Sciatic nerve (tissue), 2 donors: ENCODE data around the gene RAB3GAP1. TPM values are rescaled to one million over a fixed set of nuclear protein-coding genes. Genes with fewer than 3 reads are reported as not detected.
"Not testable (repeated sequence)": the region's sequence is repeated elsewhere in the genome, so short reads cannot be mapped to it uniquely, and the experiment has no call there.

ENCODE experiments used
- ATAC-seq: fragments of 200-7000 bp; cut with Tn5 transposase; one replicate; pipeline ENCODE4 v1.9.1; 2020; ENCODE audit warnings: mild to moderate bottlenecking, moderate library complexity
- DNase-seq: peaks from one replicate; pipeline ENCODE4 v3.0.0-alpha.2; 2020; ENCODE audit warnings: low spot score
- intact Hi-C: fragments of 100-400 bp; cut with DNase I; formaldehyde crosslinking; loops from one replicate; pipeline ENCODE4 v1.14.2; 2022
- total RNA-seq: library from RNA; stranded (reverse); fragmentation: NEBNext Ultra II Directional; extraction: Animal tissue kit (Norgen Biotek cat#: 25700); gene quantifications from one replicate; pipeline ENCODE4 v1.2.1, GENCODE V29; 2021
- donor health status: DM: no; HTN: no; CAD: no.
- donor health status: DM: no; HTN: no; CAD: no.

RAB3GAP1 gene
- total RNA-seq, 1 donor from 2014 or later, result 50.3 TPM

GRCh38 chr2:135050132-135050531 lies 2.0 kb upstream of the RAB3GAP1 start:
- intact Hi-C loops, result no loop called here
- no peak for DNase-seq
- no peak for ATAC-seq

DNA sequence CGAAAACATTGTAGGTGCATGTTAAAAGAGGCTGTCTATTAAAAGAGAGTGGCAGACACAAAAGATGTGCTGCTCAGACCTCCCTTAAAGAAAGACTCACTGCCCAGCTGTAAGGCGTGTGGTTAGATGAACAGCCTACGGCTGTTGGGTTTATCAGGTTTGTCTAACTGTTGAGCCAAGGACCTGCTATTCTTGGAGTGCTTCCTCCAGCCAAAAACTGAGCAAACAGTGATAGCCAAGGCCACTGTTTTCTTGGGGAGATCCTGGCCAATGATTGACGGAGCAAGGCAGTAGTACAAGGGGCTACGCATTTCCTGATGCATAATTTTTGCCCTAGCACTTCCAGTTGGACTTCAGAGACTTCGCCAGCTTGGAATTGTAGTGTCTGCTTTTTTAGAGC lies 1.4 kb upstream of the RAB3GAP1 start:
- ATAC-seq, result no peak
- intact Hi-C loops, result no loop called here

DNA sequence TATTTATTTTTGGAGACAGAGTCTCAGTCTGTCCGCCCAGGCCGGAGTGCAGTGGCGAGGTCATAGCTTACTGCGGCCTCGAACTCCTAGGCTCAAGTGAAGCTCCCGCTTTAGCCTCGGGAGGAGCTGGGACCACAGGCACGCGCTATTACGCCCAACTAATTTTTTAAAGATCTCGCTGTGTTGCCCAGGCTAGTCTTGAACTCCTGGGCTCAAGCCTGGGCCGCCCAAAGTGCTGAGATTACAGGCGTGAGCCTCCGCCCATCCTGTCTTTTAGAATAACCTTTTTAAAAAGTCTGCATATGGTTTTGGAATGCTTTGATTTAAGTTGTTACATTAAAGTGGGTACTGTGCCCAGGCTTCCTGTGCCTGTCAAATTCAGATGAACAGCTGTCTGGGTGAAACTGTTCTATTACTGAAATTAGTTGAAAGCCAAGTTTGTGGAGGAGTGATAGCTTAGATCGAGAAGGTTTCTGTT lies 944 bp downstream of the RAB3GAP1 start:
- ATAC-seq (peak; percentile 18), DNase-seq (no peak)
- intact Hi-C loops, result no loop called here

More for the DNA sequence above, 1.4 kb upstream of the RAB3GAP1 start:
- DNase-seq, result no peak

DNA sequence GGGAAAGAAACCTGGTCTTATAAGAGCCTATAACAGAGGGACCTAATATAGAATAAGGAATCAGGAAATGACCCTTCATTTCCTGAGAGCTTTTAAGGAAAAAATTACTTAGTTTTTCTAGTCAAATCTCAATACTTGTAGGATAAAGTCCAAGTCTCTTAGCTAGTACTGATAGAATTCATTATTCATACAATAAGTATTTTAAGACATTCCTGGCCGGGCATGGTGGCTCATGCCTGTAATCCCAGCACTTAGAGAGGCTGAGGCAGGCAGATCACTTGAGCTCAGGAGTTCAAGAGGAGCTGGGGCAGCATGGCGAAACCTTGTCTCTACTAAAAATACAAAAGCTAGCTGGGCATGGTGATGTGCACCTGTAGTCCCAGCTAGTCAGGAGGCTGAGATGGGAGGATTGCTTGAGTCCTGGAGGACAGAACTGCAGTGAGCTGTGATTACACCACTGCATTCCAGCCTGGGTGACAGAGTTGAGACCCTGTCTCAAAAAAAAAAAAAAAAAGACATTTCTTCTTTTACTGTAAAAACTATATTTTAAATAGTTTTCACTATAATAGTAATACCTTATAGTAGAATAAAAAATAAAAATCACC lies 3.2 kb downstream of the RAB3GAP1 start:
- DNase-seq (no peak), ATAC-seq (no peak)
- intact Hi-C loops, result no loop called here

DNA sequence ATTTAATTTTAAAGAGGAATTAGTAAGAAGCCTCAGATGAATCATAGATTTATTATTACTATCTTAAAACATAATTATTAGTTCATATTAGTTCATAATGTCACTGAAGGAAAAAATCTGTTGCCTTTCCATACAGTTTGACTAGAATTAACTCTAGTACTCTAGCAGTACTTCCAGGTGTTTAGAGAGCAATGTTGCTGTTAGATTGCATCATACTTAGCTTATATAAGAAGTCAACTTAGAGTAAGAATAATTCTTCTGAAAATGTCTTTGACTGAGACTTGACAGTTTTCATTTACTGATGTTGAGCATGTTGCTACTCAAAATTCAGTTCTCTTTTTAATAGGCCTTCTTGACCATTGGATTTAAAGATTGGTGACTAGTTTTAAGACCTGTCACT lies 4.7 kb downstream of the RAB3GAP1 start:
- intact Hi-C loops, result no loop called here
- no peak for ATAC-seq
- DNase-seq, result no peak

GRCh38 chr2:135059577-135059976 lies 7.5 kb downstream of the RAB3GAP1 start:
- no peak for DNase-seq
- no peak for ATAC-seq
- intact Hi-C loops, result no loop called here

- ATAC-seq (no peak), DNase-seq (no peak)
- intact Hi-C loops, result no loop called here
Measured at GRCh38 chr2:135063210-135063609, 11.1 kb downstream of the RAB3GAP1 start.

- DNase-seq (no peak), ATAC-seq (no peak)
- intact Hi-C loops, result no loop called here
Measured at GRCh38 chr2:135064149-135064548, 12.1 kb downstream of the RAB3GAP1 start.

GRCh38 chr2:135066710-135067109 lies 14.6 kb downstream of the RAB3GAP1 start:
- ATAC-seq (no peak), DNase-seq (no peak)
- intact Hi-C loops, result loop anchor here (5.0 kb wide), 1 partner anchor 1149 kb away; no protein-coding TSS in a partner anchor

DNA sequence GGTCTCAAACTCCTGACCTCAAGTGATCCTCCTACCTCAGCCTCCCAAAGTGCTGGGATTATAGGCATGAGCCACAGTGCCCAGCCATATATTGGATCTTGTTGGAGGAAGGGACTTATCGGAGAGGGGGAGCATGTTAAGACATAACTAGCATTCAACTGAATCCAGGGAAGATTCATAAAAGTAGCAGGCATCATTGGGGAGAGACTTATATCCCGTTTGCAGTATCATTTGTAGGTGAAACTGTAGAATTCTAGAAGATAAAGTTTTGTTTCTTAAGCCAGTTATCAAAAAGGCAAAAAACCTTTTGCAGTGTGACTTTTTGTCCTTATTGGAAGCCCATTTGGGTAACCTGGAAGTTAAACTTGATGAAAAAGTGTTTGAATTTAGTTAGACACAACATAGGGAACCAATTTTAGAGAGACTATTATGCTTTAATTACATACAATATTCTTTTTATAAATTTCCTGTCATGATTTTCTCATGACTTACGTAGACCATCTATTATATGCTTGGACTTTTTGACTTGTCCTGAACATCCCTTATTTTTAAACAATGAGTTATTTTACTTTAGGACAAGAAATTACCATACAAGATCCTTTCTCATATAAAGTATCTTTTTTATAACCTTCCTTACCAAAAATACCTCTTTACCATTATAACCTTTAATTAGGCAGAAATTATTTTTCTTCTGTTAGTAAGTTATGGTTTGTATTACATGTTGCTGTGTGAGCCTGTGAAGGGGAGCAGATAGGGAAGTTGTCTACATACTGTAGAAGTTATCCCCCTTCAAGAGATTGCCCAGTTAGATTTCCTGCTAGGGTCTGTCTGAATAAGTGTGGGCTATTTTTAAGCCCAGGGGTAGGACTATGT lies 20.3 kb downstream of the RAB3GAP1 start:
- DNase-seq (no peak), ATAC-seq (no peak)
- intact Hi-C loops, result no loop called here

GRCh38 chr2:135074216-135074615 lies 22.1 kb downstream of the RAB3GAP1 start:
- intact Hi-C loops, result no loop called here
- ATAC-seq (no peak), DNase-seq (no peak)

- no peak for ATAC-seq
Measured at GRCh38 chr2:135076556-135076955, 24.5 kb downstream of the RAB3GAP1 start.

DNA sequence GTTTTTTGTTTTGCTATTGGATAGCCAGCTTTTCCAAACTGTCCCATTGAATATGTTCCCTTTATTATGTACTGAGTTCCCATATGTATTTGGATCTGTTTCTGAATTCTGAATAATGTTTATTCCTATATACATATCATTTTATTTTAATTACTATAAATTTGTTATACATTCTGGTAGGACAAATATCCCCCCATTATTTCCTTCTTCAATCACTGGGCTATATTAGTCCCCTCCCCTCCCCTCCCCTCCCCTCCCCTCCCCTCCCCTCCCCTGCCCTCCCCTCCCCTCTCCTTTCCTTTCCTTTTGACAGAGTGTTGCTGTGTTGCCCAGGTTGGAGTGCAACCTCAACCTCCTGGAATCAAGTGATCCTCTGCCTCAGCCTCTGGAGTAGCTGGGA lies 26.3 kb downstream of the RAB3GAP1 start:
- no peak for DNase-seq
- intact Hi-C loops, result no loop called here

More at GRCh38 chr2:135076556-135076955, 24.5 kb downstream of the RAB3GAP1 start:
- intact Hi-C loops, result no loop called here
- DNase-seq, result no peak

DNA sequence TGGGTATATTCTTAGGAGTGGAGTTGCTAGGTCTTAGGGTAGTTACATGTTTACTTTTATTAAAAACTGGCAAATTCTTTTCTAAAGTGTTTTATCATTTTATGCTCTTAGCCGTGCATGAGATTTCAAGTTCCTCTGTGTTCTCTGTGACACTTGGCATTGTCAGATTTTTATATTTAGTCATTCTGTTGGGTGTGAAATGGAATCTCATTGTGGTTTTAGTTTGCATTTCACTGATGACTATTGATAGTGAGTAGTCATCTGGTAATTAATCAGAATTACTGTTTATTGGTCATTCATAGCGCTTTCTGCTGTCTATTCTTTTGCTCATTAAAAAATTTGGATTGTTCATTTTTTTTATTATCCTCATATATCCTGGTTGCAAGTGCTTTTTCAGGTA lies 34.1 kb downstream of the RAB3GAP1 start:
- DNase-seq, result no peak
- intact Hi-C loops, result no loop called here
- ATAC-seq, result no peak

More for the DNA sequence above, 26.3 kb downstream of the RAB3GAP1 start:
- ATAC-seq, result no peak

- ATAC-seq, intact Hi-C loops, DNase-seq: not testable (repeated sequence)
Measured at GRCh38 chr2:135089597-135089996, 37.5 kb downstream of the RAB3GAP1 start.

- DNase-seq, result no peak
- ATAC-seq, result no peak
- intact Hi-C loops, result no loop called here
Measured at GRCh38 chr2:135091681-135092080, 39.6 kb downstream of the RAB3GAP1 start.

- ATAC-seq (no peak), DNase-seq (no peak)
- intact Hi-C loops, result no loop called here
Measured at GRCh38 chr2:135093193-135093592, 41.1 kb downstream of the RAB3GAP1 start.

GRCh38 chr2:135093670-135094330 lies 41.7 kb downstream of the RAB3GAP1 start:
- intact Hi-C loops, result no loop called here
- no peak for DNase-seq
- ATAC-seq, result no peak

DNA sequence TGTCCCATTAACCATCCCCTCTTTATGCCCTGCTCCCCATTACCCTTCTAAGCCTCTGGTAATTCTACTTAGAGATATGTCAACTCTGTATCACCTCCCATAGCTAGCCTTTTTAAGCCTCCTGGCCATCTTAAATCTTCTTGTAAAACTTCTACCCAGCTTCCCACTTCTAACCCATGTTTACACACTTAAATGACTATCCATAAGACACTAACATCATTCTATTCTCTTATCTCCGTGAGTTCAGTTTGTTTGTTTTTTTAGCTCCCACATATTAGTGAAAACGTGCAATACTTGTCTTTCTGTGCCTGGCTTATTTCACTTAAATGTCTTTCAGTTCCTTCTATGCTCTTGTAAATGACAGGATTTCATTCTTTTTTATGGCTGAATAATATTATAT lies 42.4 kb downstream of the RAB3GAP1 start:
- DNase-seq, result no peak
- ATAC-seq, result no peak

DNA sequence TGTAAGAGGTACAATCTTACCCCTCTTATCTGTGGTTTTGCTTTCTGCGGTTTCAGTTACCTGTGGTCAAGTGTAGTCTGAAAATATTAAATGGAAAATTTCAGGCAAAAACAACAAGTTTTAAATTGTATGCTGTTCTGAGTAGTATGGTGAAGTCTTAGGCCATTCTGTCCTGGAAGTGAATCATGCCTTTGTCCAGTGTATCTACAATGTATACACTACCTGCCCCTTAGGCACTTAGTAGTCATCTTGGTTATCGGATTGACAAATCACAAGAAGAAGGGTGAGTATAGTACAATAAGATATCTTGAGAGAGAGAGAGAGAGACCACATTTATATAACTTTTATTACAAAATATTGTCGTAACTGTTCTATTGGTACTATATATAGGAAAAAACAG lies 43.5 kb downstream of the RAB3GAP1 start:
- intact Hi-C loops, result no loop called here
- ATAC-seq (no peak), DNase-seq (no peak)

More for the DNA sequence above, 42.4 kb downstream of the RAB3GAP1 start:
- intact Hi-C loops, result no loop called here
